Measurements from ENCODE around the gene CLEC20A.

- TF ChIP-seq CTCF (IDR thresholded peaks at IDR 0.05; ENCODE audit: control extremely low read depth in 1 of 3, insufficient read depth in 1 of 3, low read depth in 1 of 3, low read length in 3 of 3) (no peak), TBP (IDR thresholded peaks at IDR 0.05; ENCODE audit: low read depth, low read length) (no peak), EZH2 (IDR thresholded peaks at IDR 0.05; ENCODE audit: low read depth, low read length, severe bottlenecking) (no peak), TAF7 (optimal IDR thresholded peaks at IDR 0.05; ENCODE audit: borderline replicate concordance, low read depth, low read length) (no peak), NANOG (IDR thresholded peaks at IDR 0.05; ENCODE audit: insufficient read depth, low read depth, low read length, poor library complexity, severe bottlenecking) (no peak), MAFK (IDR thresholded peaks at IDR 0.05; ENCODE audit: low read depth, low read length) (no peak), NRF1 (IDR thresholded peaks at IDR 0.05; ENCODE audit: low read depth, low read length) (no peak), JUND (IDR thresholded peaks at IDR 0.05; ENCODE audit: low read length) (no peak)
Observed at GRCh38 chr1:178489399-178489798, 7.4 kb downstream of the CLEC20A start.

Data from H1 (cell line).